HepG2 (cell line): Measurements from ENCODE around the gene ELF1. TPM values are rescaled to one million over a fixed set of nuclear protein-coding genes. Genes with fewer than 3 reads are reported as not detected.
A peak's percentile ranks its signal among the peaks of the same experiment; 100 is the strongest.

Experiments used
- ATAC-seq: fragments of 200-7000 bp; cut with Tn5 transposase; 3 replicates; pipeline ENCODE4 v1.9.1; 2020; ENCODE audit warnings: mild to moderate bottlenecking, moderate library complexity
- BruUV-seq: library from RNA; stranded (reverse); fragments of 400-500 nt; replicated peaks from 2 replicates; lab custom pipeline; 2021; lab: Mats Ljungman, UMichigan
- CTCF ChIA-PET: fragments of 300-600 bp; formaldehyde crosslinking; extraction: SDS; loops from one replicate; lab custom pipeline; 2021; ENCODE audit warnings: low total read pairs, inconsistent platforms, low intra/inter-chr PET ratio; lab: Yijun Ruan, JAX
- POLR2A ChIA-PET: fragments of 350-600 bp; sonication (Branson Sonifier 250); formaldehyde crosslinking; loops from one replicate; lab custom pipeline; 2020; ENCODE audit warnings: antibody characterized with exemption, inconsistent platforms; lab: Yijun Ruan, JAX
- DNase-seq: peaks from one replicate; pipeline ENCODE4 v3.0.0-alpha.2; 2015; ENCODE audit warnings: low spot score
- FAIRE-seq: peaks from 3 replicates; lab custom pipeline; 2011; peaks lifted over from hg19 to GRCh38; lab: Jason Lieb, UNC
- H2AFZ ChIP-seq: one replicate; pipeline ENCODE4 v1.6.1; 2011; ENCODE audit warnings: low read length, inconsistent platforms
- H3K27ac ChIP-seq: fragments of 300-600 bp; 3 replicates; pipeline ENCODE4 v1.8.0; 2011; ENCODE audit warnings: mixed run types, mild to moderate bottlenecking, mixed read lengths, low read length, inconsistent platforms; ENCODE audit not compliant: insufficient read depth; ENCODE audit errors: extremely low read length
- H3K27me3 ChIP-seq, 2 experiments: fragments of 200-600 bp in 1 of 2; 2 replicates in 1 of 2; 3 replicates in 1 of 2; pipeline versions ENCODE4 v1.6.0 to v1.8.0; 2011; ENCODE audit warnings: low read length in 2 of 2, mild to moderate bottlenecking in 2 of 2, moderate library complexity in 2 of 2, inconsistent platforms in 1 of 2; ENCODE audit not compliant: insufficient read depth in 2 of 2, control insufficient read depth in 1 of 2
- H3K36me3 ChIP-seq, 2 experiments: fragments of 200-600 bp in 1 of 2; replicated peaks in 1 of 2; 2 replicates in 1 of 2; 3 replicates in 1 of 2; pipeline versions ENCODE4 v1.5.1 to v1.8.0; 2011; ENCODE audit warnings: low read length in 2 of 2, inconsistent platforms in 1 of 2; ENCODE audit not compliant: insufficient read depth in 2 of 2, control insufficient read depth in 1 of 2
- H3K4me1 ChIP-seq: 2 replicates; pipeline ENCODE4 v1.5.1; 2012; ENCODE audit warnings: low read length, inconsistent platforms; ENCODE audit not compliant: insufficient read depth
- H3K4me2 ChIP-seq: 2 replicates; pipeline ENCODE4 v1.6.0; 2011; ENCODE audit warnings: low read depth, low read length, inconsistent platforms
- H3K4me3 ChIP-seq, 3 experiments: fragments of 200-600 bp in 1 of 3; sonication (generic), shearing (Covaris generic) in 1 of 3; replicated peaks in 1 of 3; 2 replicates each; pipeline ENCODE4 v1.5.1; 2011 to 2016; ENCODE audit warnings: low read length in 3 of 3, inconsistent platforms in 2 of 3, low read depth in 2 of 3, mild to moderate bottlenecking in 2 of 3, control low read depth in 1 of 3, mixed read lengths in 1 of 3; ENCODE audit not compliant: insufficient read depth in 1 of 3
- H3K79me2 ChIP-seq: one replicate; pipeline ENCODE4 v1.6.1; 2011; ENCODE audit warnings: low read length, inconsistent platforms; ENCODE audit not compliant: insufficient read depth
- H3K9ac ChIP-seq: 2 replicates; pipeline ENCODE4 v1.6.0; 2011; ENCODE audit warnings: mild to moderate bottlenecking, low read depth, low read length, inconsistent platforms; ENCODE audit not compliant: insufficient read depth
- H3K9me3 ChIP-seq: 2 replicates; pipeline ENCODE4 v1.5.1; 2012; ENCODE audit warnings: mild to moderate bottlenecking, low read length
- H4K20me1 ChIP-seq: 2 replicates; pipeline ENCODE4 v1.6.0; 2011; ENCODE audit warnings: inconsistent platforms, mild to moderate bottlenecking, low read length, moderate library complexity; ENCODE audit not compliant: insufficient read depth
- BRD4 ChIP-seq: sonication (generic); formaldehyde crosslinking; IDR thresholded peaks from 2 replicates; pipeline ENCODE4 v1.4.0; 2020; ENCODE audit warnings: missing genetic modification reagents
- BRF2 ChIP-seq: sonication (generic); formaldehyde crosslinking; IDR thresholded peaks from 2 replicates; pipeline ENCODE4 v1.8.1; 2022; ENCODE audit warnings: mild to moderate bottlenecking, missing genetic modification reagents
- FOXK2 ChIP-seq: fragments of 450-650 bp; IDR thresholded peaks from 2 replicates; pipeline ENCODE4 v1.6.1; 2016
- FOXO1 ChIP-seq: sonication (generic); formaldehyde crosslinking; IDR thresholded peaks from 2 replicates; pipeline ENCODE4 v1.4.0; 2020; ENCODE audit warnings: missing genetic modification reagents
- HOXD1 ChIP-seq: sonication (generic); formaldehyde crosslinking; IDR thresholded peaks from 2 replicates; pipeline ENCODE4 v1.5.0; 2020; ENCODE audit warnings: missing genetic modification reagents
- KLF12 ChIP-seq: sonication (generic); formaldehyde crosslinking; IDR thresholded peaks from 2 replicates; pipeline ENCODE4 v1.4.0; 2020; ENCODE audit warnings: missing genetic modification reagents, borderline replicate concordance
- MTA3 ChIP-seq: sonication (generic); formaldehyde crosslinking; IDR thresholded peaks from 2 replicates; pipeline ENCODE4 v1.4.0; 2020; ENCODE audit warnings: missing genetic modification reagents
- NFKB2 ChIP-seq: sonication (generic); formaldehyde crosslinking; IDR thresholded peaks from 2 replicates; pipeline ENCODE4 v1.4.0; 2020; ENCODE audit warnings: missing genetic modification reagents, borderline replicate concordance
- NR2F6 ChIP-seq, 2 experiments: IDR thresholded peaks; 2 replicates each; pipeline ENCODE4 v1.6.1; 2016; ENCODE audit warnings: antibody characterized with exemption in 1 of 2, mild to moderate bottlenecking in 1 of 2
- PCBP2 ChIP-seq: fragments of 200-400 bp; formaldehyde crosslinking; optimal IDR thresholded peaks from 2 replicates; pipeline ENCODE3; 2018; ENCODE audit warnings: low read length, low read depth; ENCODE audit not compliant: poor library complexity, severe bottlenecking
- SMARCC2 ChIP-seq: fragments of 450-650 bp; IDR thresholded peaks from 2 replicates; pipeline ENCODE4 v1.6.1; 2017; ENCODE audit warnings: antibody characterized with exemption, mild to moderate bottlenecking
- SMARCE1 ChIP-seq: fragments of 450-650 bp; IDR thresholded peaks from 2 replicates; pipeline ENCODE4 v1.6.1; 2017; ENCODE audit warnings: borderline replicate concordance
- SOX5 ChIP-seq: IDR thresholded peaks from 2 replicates; pipeline ENCODE4 v1.6.1; 2016; ENCODE audit warnings: borderline replicate concordance
- TEF ChIP-seq: sonication (generic); formaldehyde crosslinking; IDR thresholded peaks from 2 replicates; pipeline ENCODE4 v1.5.0; 2020; ENCODE audit warnings: missing genetic modification reagents
- ZMYM3 ChIP-seq: sonication (generic); formaldehyde crosslinking; IDR thresholded peaks from 2 replicates; pipeline ENCODE4 v1.5.1; 2020; ENCODE audit warnings: mild to moderate bottlenecking, missing genetic modification reagents
- ZNF121 ChIP-seq: sonication (generic); formaldehyde crosslinking; IDR thresholded peaks from 2 replicates; pipeline ENCODE4 v1.5.0; 2020; ENCODE audit warnings: mild to moderate bottlenecking, missing genetic modification reagents
- ZNF225 ChIP-seq: sonication (generic); formaldehyde crosslinking; IDR thresholded peaks from 2 replicates; pipeline ENCODE4 v1.4.0; 2020; ENCODE audit warnings: mild to moderate bottlenecking, missing genetic modification reagents
- ZNF253 ChIP-seq: sonication (generic); formaldehyde crosslinking; IDR thresholded peaks from 2 replicates; pipeline ENCODE4 v1.8.0; 2022; ENCODE audit warnings: mild to moderate bottlenecking, missing genetic modification reagents, borderline replicate concordance
- ZNF33A ChIP-seq: sonication (generic); formaldehyde crosslinking; IDR thresholded peaks from 2 replicates; pipeline ENCODE4 v1.5.1; 2020; ENCODE audit warnings: missing genetic modification reagents, mild to moderate bottlenecking, moderate library complexity, borderline replicate concordance
- ZNF503 ChIP-seq: sonication (generic); formaldehyde crosslinking; IDR thresholded peaks from 2 replicates; pipeline ENCODE4 v1.4.0; 2020; ENCODE audit warnings: missing genetic modification reagents
- ZNF552 ChIP-seq: sonication (generic); formaldehyde crosslinking; IDR thresholded peaks from 2 replicates; pipeline ENCODE4 v1.9.0; 2022; ENCODE audit warnings: missing genetic modification reagents, mild to moderate bottlenecking, borderline replicate concordance
- ZUFSP ChIP-seq: sonication (generic); formaldehyde crosslinking; IDR thresholded peaks from 2 replicates; pipeline ENCODE4 v1.9.0; 2021; ENCODE audit warnings: missing genetic modification reagents, mild to moderate bottlenecking, borderline replicate concordance
- WGBS: methylation state at CpG from one replicate; pipeline ENCODE4 v1.1.6; 2017; ENCODE audit warnings: low lambda C conversion rate; 5-methylcytosine and 5-hydroxymethylcytosine counted together
- in situ Hi-C: cut with HindIII; loops from 2 replicates; pipeline ENCODE4 v1.10.0; 2017; ENCODE audit warnings: low pct_unique_long_range_greater_than_20kb; ENCODE audit not compliant: extremely low pct_ligation_motif_present
- intact Hi-C: fragments of 100-400 bp; cut with micrococcal nuclease; formaldehyde crosslinking; loops from one replicate; pipeline ENCODE4 v1.10.0; 2022; ENCODE audit not compliant: unreplicated experiment
- polyA plus RNA-seq, 8 experiments: library from polyadenylated mRNA; depleted of rRNA in 3 of 8; stranded (reverse) in 7 of 8; unstranded in 1 of 8; fragments of >200 nt; fragmentation: Illumina TruSeq in 4 of 8; extraction: Trizol in 4 of 8; gene quantifications; 2 replicates each; pipeline versions ENCODE4 v1.2.1 to v1.2.3, GENCODE V29; 2011 to 2016; ENCODE audit warnings: low read depth in 4 of 8, missing spikeins in 1 of 8, mixed read lengths in 1 of 8; ENCODE audit not compliant: insufficient read depth in 1 of 8
- total RNA-seq, 5 experiments: library from RNA; depleted of rRNA; stranded (reverse); fragments of >200 nt; fragmentation: Illumina TruSeq; extraction: Trizol; gene quantifications; 2 replicates each; pipeline ENCODE4 v1.2.3, GENCODE V29; 2016; ENCODE audit warnings: low read depth in 1 of 5

Gene ELF1
- total and polyA plus RNA-seq, 2 of the 13 experiments (the other 11 are each of a cell fraction or from before 2014, with no cell fraction given) = 24.6 to 71.5 TPM

GRCh38 chr13:40968416-40969000 lies 50.6 kb downstream of the ELF1 start:
- Histone ChIP-seq H2AFZ (no peak overlapping the region), H3K9me3 (no peaks in the 10 kb centered on the region), H3K9ac (no peak overlapping the region), H4K20me1 (peaks cover 16% of the 10 kb centered on the region), H3K27ac (no peak overlapping the region), H3K27me3 (no peaks in the 10 kb centered on the region), H3K36me3 (peaks cover 0 to 3% of the 10 kb centered on the region in 2 experiments; a peak in 2 of 5 replicates), H3K4me3 (no peak overlapping the region), H3K4me1 (peaks cover 62% of the 10 kb centered on the region), H3K79me2 (peaks cover 94% of the 10 kb centered on the region), H3K4me2 (no peak overlapping the region)
- in situ Hi-C loops (no loop called here), intact Hi-C loops (no loop called here)
- ATAC-seq (no peak), DNase-seq (no peak), FAIRE-seq (no peak)
- TF ChIP-seq ZMYM3 (CRISPR knock-in tag) (peak; percentile 26; the same call in 1 of the 2 replicates), TEF (CRISPR knock-in tag) (no peak), BRD4 (CRISPR knock-in tag) (no peak), ZNF552 (CRISPR knock-in tag) (no peak), ZNF33A (no peak), FOXO1 (no peak), BRF2 (CRISPR knock-in tag) (no peak), SOX5 (no peak), SMARCC2 (no peak), NR2F6 (IDR thresholded peaks at IDR 0.05) (0 out of 2 replicates have a peak, but pooled peaks have one; percentile 39), NR2F6 (CRISPR knock-in tag; IDR thresholded peaks at IDR 0.05) (peak; percentile 51; the same call in 1 of the 2 replicates), ZNF253 (no peak), SMARCE1 (no peak), HOXD1 (CRISPR knock-in tag) (no peak), FOXK2 (no peak), NFKB2 (CRISPR knock-in tag) (no peak), PCBP2 (no peak), MTA3 (CRISPR knock-in tag) (no peak), ZNF225 (CRISPR knock-in tag) (no peak), ZNF503 (CRISPR knock-in tag) (no peak), KLF12 (CRISPR knock-in tag) (no peak), ZUFSP (no peak), ZNF121 (peak; percentile 95)
- no TSS peak for BruUV-seq
- ChIA-PET CTCF (no interaction called here), POLR2A (no interaction called here)
- 65% methylated on average over 2 of the region's 2 CpGs for WGBS
